Stimulated activated naive CD8-positive, alpha-beta T cell treated with anti-CD3 and anti-CD28 coated beads, Interleukin-15, Interleukin-2, amounts not matched to agents 100 ng/mL and 50 ng/mL, for 24 hours (primary cell): ENCODE measurements around the gene SART3.
"Not testable (repeated sequence)": the region's sequence is repeated elsewhere in the genome, so short reads cannot be mapped to it uniquely, and the experiment has no call there.

Experiments
- H3K27ac Mint-ChIP-seq: one replicate; pipeline ENCODE4 v1.8.0; 2021; ENCODE audit warnings: mild to moderate bottlenecking, mixed read lengths
- H3K27me3 Mint-ChIP-seq: one replicate; pipeline ENCODE4 v1.8.0; 2021; ENCODE audit warnings: mixed read lengths
- H3K36me3 Mint-ChIP-seq: one replicate; pipeline ENCODE4 v1.8.0; 2021; ENCODE audit warnings: low read depth, mixed read lengths
- H3K4me1 Mint-ChIP-seq: one replicate; pipeline ENCODE4 v1.8.0; 2021; ENCODE audit warnings: low read depth, mixed read lengths
- H3K4me3 Mint-ChIP-seq: one replicate; pipeline ENCODE4 v1.8.0; 2021; ENCODE audit warnings: mild to moderate bottlenecking, mixed read lengths
- H3K9me3 Mint-ChIP-seq: one replicate; pipeline ENCODE4 v1.8.0; 2021; ENCODE audit warnings: mixed read lengths

The SART3 gene

GRCh38 chr12:108590463-108590862 is 29.5 kb upstream of the SART3 start:
- H3K27ac Mint-ChIP-seq, H3K4me3 Mint-ChIP-seq: not testable (repeated sequence)

GRCh38 chr12:108589840-108590229 is 28.9 kb upstream of the SART3 start:
- no peaks in the 10 kb centered on the region for H3K4me1 Mint-ChIP-seq

More at GRCh38 chr12:108590463-108590862, 29.5 kb upstream of the SART3 start:
- H3K4me1 Mint-ChIP-seq, H3K9me3 Mint-ChIP-seq, H3K36me3 Mint-ChIP-seq, H3K27me3 Mint-ChIP-seq: not testable (repeated sequence)

GRCh38 chr12:108589028-108589839 is 28.3 kb upstream of the SART3 start:
- no peaks in the 10 kb centered on the region for H3K4me1 Mint-ChIP-seq
- no peaks in the 10 kb centered on the region for H3K27me3 Mint-ChIP-seq
- H3K36me3 Mint-ChIP-seq: no peaks in the 10 kb centered on the region
- H3K27ac Mint-ChIP-seq: no peak overlapping the region
- no peak overlapping the region for H3K4me3 Mint-ChIP-seq
- H3K9me3 Mint-ChIP-seq: no peaks in the 10 kb centered on the region

More at GRCh38 chr12:108589840-108590229, 28.9 kb upstream of the SART3 start:
- Mint-ChIP-seq H3K27ac (no peak overlapping the region), H3K9me3 (no peaks in the 10 kb centered on the region), H3K27me3 (no peaks in the 10 kb centered on the region), H3K36me3 (no peaks in the 10 kb centered on the region), H3K4me3 (no peak overlapping the region)

- Mint-ChIP-seq H3K36me3 (no peaks in the 10 kb centered on the region), H3K9me3 (no peaks in the 10 kb centered on the region), H3K27me3 (no peaks in the 10 kb centered on the region), H3K27ac (no peak overlapping the region), H3K4me1 (no peaks in the 10 kb centered on the region), H3K4me3 (no peak overlapping the region)
Observed at GRCh38 chr12:108587826-108588225, 26.9 kb upstream of the SART3 start.

- no peak overlapping the region for H3K27ac Mint-ChIP-seq
- H3K9me3 Mint-ChIP-seq: no peaks in the 10 kb centered on the region
- no peaks in the 10 kb centered on the region for H3K4me1 Mint-ChIP-seq
- H3K4me3 Mint-ChIP-seq: no peak overlapping the region
- H3K36me3 Mint-ChIP-seq: no peaks in the 10 kb centered on the region
- H3K27me3 Mint-ChIP-seq: no peaks in the 10 kb centered on the region
Observed at GRCh38 chr12:108586306-108586705, 25.3 kb upstream of the SART3 start.

- no peak overlapping the region for H3K27ac Mint-ChIP-seq
- H3K4me1 Mint-ChIP-seq: no peaks in the 10 kb centered on the region
- no peaks in the 10 kb centered on the region for H3K27me3 Mint-ChIP-seq
- H3K9me3 Mint-ChIP-seq: no peaks in the 10 kb centered on the region
- H3K36me3 Mint-ChIP-seq: no peaks in the 10 kb centered on the region
- no peak overlapping the region for H3K4me3 Mint-ChIP-seq
Observed at GRCh38 chr12:108585864-108586263, 24.9 kb upstream of the SART3 start.

- Mint-ChIP-seq H3K4me1 (no peaks in the 10 kb centered on the region), H3K4me3 (no peak overlapping the region), H3K27me3 (no peaks in the 10 kb centered on the region), H3K36me3 (no peaks in the 10 kb centered on the region), H3K9me3 (no peaks in the 10 kb centered on the region), H3K27ac (no peak overlapping the region)
Observed at GRCh38 chr12:108584456-108585065, 23.6 kb upstream of the SART3 start.

- H3K9me3 Mint-ChIP-seq: peaks cover 2% of the 10 kb centered on the region
- H3K36me3 Mint-ChIP-seq: no peaks in the 10 kb centered on the region
- H3K4me3 Mint-ChIP-seq: no peak overlapping the region
- peaks cover 2% of the 10 kb centered on the region for H3K4me1 Mint-ChIP-seq
- no peaks in the 10 kb centered on the region for H3K27me3 Mint-ChIP-seq
- H3K27ac Mint-ChIP-seq: no peak overlapping the region
Observed at GRCh38 chr12:108583991-108584390, 23.0 kb upstream of the SART3 start.

GRCh38 chr12:108582978-108583770 is 22.2 kb upstream of the SART3 start:
- peaks cover 6% of the 10 kb centered on the region for H3K4me1 Mint-ChIP-seq
- no peak overlapping the region for H3K27ac Mint-ChIP-seq
- peaks cover 6% of the 10 kb centered on the region for H3K9me3 Mint-ChIP-seq
- H3K36me3 Mint-ChIP-seq: no peaks in the 10 kb centered on the region
- H3K27me3 Mint-ChIP-seq: no peaks in the 10 kb centered on the region
- no peak overlapping the region for H3K4me3 Mint-ChIP-seq

GRCh38 chr12:108582509-108582908 is 21.5 kb upstream of the SART3 start:
- H3K9me3 Mint-ChIP-seq: peaks cover 6% of the 10 kb centered on the region
- H3K27me3 Mint-ChIP-seq: no peaks in the 10 kb centered on the region
- no peak overlapping the region for H3K27ac Mint-ChIP-seq
- H3K4me1 Mint-ChIP-seq: peaks cover 6% of the 10 kb centered on the region
- no peak overlapping the region for H3K4me3 Mint-ChIP-seq
- H3K36me3 Mint-ChIP-seq: no peaks in the 10 kb centered on the region

GRCh38 chr12:108581311-108582227 is 20.6 kb upstream of the SART3 start:
- H3K4me1 Mint-ChIP-seq: peaks cover 10% of the 10 kb centered on the region
- H3K36me3 Mint-ChIP-seq: no peaks in the 10 kb centered on the region
- no peak overlapping the region for H3K27ac Mint-ChIP-seq
- peaks cover 6% of the 10 kb centered on the region for H3K9me3 Mint-ChIP-seq
- H3K27me3 Mint-ChIP-seq: no peaks in the 10 kb centered on the region
- no peak overlapping the region for H3K4me3 Mint-ChIP-seq

GRCh38 chr12:108580531-108580930 is 19.6 kb upstream of the SART3 start:
- no peaks in the 10 kb centered on the region for H3K27me3 Mint-ChIP-seq
- no peak overlapping the region for H3K4me3 Mint-ChIP-seq
- no peak overlapping the region for H3K27ac Mint-ChIP-seq
- H3K9me3 Mint-ChIP-seq: peaks cover 6% of the 10 kb centered on the region
- H3K4me1 Mint-ChIP-seq: peaks cover 19% of the 10 kb centered on the region
- H3K36me3 Mint-ChIP-seq: no peaks in the 10 kb centered on the region

- no peaks in the 10 kb centered on the region for H3K27me3 Mint-ChIP-seq
- H3K4me1 Mint-ChIP-seq: peaks cover 34% of the 10 kb centered on the region
- peak overlapping the region; percentile 49 for H3K27ac Mint-ChIP-seq
- H3K4me3 Mint-ChIP-seq: no peak overlapping the region
- no peaks in the 10 kb centered on the region for H3K36me3 Mint-ChIP-seq
- H3K9me3 Mint-ChIP-seq: peaks cover 6% of the 10 kb centered on the region
Observed at GRCh38 chr12:108578813-108579212, 17.8 kb upstream of the SART3 start.

- no peaks in the 10 kb centered on the region for H3K36me3 Mint-ChIP-seq
- H3K4me1 Mint-ChIP-seq: peaks cover 38% of the 10 kb centered on the region
- no peak overlapping the region for H3K4me3 Mint-ChIP-seq
- no peaks in the 10 kb centered on the region for H3K27me3 Mint-ChIP-seq
- peaks cover 6% of the 10 kb centered on the region for H3K9me3 Mint-ChIP-seq
- peak overlapping the region; percentile 36 for H3K27ac Mint-ChIP-seq
Observed at GRCh38 chr12:108578264-108578663, 17.3 kb upstream of the SART3 start.
